Neural progenitor cell (in vitro differentiated cells): Measurements from ENCODE around the gene PLCD4.
A peak's percentile ranks its signal among the peaks of the same experiment; 100 is the strongest.

Experiments used
- CTCF ChIP-seq: fragments of 200-600 bp; sonication (generic); IDR thresholded peaks from 2 replicates; pipeline ENCODE4 v1.5.1; 2017; ENCODE audit warnings: antibody characterized with exemption, mild to moderate bottlenecking
- EZH2phosphoT487 ChIP-seq: fragments of 200-600 bp; sonication (generic); IDR thresholded peaks from 2 replicates; pipeline ENCODE4 v1.6.1; 2017; ENCODE audit warnings: antibody characterized with exemption

- TF ChIP-seq CTCF (peak; percentile 7), EZH2phosphoT487 (no peak)
These were observed 10.6 kb downstream of the PLCD4 start for GRCh38 chr2:218618102-218618860.
